ENCODE data around the gene RNF32. TPM values are rescaled to one million over a fixed set of nuclear protein-coding genes. Genes with fewer than 3 reads are reported as not detected.

The RNF32 gene
- 1 to 10 TPM in 1 of 3 donors, under 1 TPM in 1, not detected in 1; 0.71 to 1.3 TPM for polyA plus RNA-seq

- 1 to 3% (median 1%) methylated on average over 76 to 85 of the region's 85 CpGs for WGBS, 3 donors
- peak within 1 kb of the TSS; percentile 54 for H3K27ac ChIP-seq (ENCODE audit: low read depth, low read length)
Observed at GRCh38 chr7:156640257-156640948, at the start of gene RNF32. TSS of gene RNF32 (plus strand) at chr7:156640774. CDS start at chr7:156643878, 3,104 bp downstream.

DNA sequence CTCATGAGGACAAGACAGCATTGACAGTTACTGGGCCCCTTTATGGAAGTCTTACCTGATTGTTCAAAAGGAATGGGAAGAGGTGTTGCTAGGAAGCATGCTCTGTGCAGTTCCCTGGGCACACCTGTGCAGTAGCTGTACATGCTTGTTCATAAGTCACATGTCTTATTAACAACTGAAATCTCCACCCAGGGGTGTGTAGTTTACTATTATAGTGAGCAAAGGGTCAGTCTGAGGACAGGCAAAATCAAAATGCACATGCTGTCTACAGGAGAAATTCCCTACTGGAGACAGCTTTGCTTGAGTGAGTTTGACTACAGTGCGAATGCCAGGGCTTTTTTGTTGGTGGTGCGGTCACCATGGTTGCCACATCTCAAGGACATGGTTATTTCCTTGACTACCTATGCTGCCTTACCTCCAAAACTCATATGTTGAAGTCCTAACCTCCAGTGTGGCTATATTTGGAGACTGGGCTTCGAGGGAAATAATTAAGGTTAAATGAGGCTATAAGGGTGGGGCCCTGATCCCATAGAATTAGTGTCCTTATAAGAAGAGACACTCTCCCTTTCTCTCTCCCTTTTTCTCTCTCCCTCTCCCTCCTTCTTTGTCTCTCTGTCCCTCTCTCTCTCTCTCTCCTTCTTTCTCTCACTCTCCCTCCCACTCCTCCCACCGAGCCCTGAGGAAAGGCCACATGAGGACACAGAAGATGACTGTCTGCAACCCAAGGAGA, 48.3 kb upstream of the RNF32 start:
- no peak overlapping the region for H3K27ac ChIP-seq (ENCODE audit: low read depth, low read length)
- WGBS, 3 donors: 88 to 90% (median 88%) methylated on average over 4 of the region's 4 CpGs

DNA sequence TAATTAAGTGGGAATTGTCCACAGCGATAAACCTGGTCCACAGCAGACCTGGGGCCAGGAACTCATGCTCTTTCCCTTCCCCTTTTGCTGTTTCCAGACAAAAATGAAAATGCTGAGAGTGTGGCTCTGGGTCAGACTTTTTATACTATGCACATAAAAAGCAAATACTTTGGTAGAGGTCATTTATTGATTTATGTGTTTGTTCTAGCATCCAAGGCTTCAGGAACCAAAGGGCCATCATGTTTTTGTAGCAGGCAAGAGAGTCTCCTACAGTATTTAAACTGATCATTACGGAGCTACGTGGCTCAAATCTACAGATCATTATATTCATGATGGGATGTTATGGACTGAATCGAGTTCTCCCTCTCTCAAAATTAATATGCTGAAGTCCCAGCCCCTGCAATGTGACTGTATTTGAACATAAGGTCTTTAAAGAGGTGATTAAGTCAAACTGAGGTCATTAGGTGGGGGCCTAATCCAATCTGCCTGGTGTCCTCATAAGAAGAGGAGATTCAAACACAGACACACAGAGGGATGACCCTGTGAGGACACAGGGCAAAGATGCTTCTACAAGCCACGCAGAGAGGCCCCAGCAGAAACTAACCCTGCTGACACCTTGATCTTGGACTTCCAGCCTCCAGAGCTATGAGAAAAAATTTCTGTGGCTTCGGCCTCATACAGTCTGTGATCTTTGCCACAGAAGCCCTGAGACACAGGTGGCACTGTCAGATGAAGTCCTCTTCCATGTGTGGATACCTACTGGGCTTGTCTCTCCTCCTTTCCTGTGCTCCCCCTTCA, 46.1 kb upstream of the RNF32 start:
- 87 to 92% (median 87%) methylated on average over 6 of the region's 6 CpGs for WGBS, 3 donors
- no peak overlapping the region for H3K27ac ChIP-seq (ENCODE audit: low read depth, low read length)

DNA sequence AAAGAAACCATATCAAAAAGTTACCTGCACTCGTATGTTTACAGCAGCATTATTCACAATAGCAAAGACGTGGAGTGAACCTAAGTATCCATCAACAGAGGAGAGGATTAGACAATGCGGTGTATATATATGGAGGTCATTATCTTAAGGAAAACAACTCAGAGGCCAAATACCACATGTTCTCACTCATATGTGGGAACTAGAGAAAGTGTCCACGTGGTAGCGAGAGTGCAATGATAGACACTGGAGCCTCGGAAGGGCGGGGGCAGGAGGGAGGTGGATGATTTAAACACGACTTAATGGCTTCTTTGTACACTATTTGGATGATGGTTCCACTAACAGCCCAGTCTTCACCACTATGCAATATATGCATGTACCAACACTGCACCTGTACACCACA, 40.1 kb upstream of the RNF32 start:
- 84 to 90% (median 85%) methylated on average over 8 of the region's 8 CpGs for WGBS, 3 donors
- H3K27ac ChIP-seq (ENCODE audit: low read depth, low read length): no peak overlapping the region

DNA sequence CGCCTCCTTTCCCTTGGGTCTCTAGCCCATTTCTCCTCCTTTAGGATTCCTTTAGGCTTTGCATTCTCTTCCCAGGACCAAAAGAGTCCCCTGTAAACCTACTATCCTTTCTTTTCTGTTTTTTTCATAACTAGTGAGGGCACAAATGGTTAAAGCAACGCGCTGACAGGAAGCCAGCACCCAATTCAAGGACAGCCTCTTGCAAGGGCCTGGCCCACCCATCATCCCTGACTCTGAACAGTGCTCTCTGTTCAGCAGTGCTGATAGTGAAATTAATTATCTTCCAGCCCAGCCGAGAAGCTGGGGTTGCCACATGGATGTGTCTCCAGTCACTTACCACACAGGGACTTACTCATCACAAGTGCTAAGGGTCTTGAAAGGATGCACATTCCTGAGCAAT, 38.3 kb upstream of the RNF32 start:
- no peak overlapping the region for H3K27ac ChIP-seq (ENCODE audit: low read depth, low read length)
- WGBS, 3 donors: 77 to 88% (median 88%) methylated on average over 4 of the region's 4 CpGs

- WGBS, 3 donors: 68 to 78% (median 78%) methylated on average over 6 of the region's 6 CpGs
Observed at GRCh38 chr7:156603011-156603410, 37.6 kb upstream of the RNF32 start.

GRCh38 chr7:156603629-156604028, 36.9 kb upstream of the RNF32 start:
- no peak overlapping the region for H3K27ac ChIP-seq (ENCODE audit: low read depth, low read length)
- whole genome bisulfite sequencing, 3 donors: 83 to 88% (median 87%) methylated on average over 7 of the region's 7 CpGs

More at GRCh38 chr7:156603011-156603410, 37.6 kb upstream of the RNF32 start:
- no peak overlapping the region for H3K27ac ChIP-seq (ENCODE audit: low read depth, low read length)

DNA sequence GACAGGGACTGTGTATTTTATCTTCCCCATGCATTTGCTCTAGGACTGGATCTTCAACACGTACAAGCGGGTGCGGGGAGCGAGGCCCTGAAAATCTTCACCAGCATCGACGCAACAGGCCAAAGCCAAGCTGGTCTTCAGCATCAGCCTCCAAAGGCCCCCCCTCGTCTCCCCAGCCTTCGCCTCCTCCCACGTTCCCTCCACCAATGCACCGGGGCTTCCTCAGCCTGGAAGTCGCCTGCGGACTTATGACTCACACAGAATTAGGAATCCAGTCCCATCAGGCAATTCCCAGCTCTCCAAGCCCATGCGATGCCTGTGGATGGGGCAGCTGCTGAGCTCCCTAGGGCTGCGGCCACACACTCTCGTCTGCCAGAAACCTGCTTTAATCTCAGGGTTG, 36.3 kb upstream of the RNF32 start:
- no peak overlapping the region for H3K27ac ChIP-seq (ENCODE audit: low read depth, low read length)
- 78 to 87% (median 85%) methylated on average over 15 of the region's 15 CpGs for WGBS, 3 donors

- no peak overlapping the region for H3K27ac ChIP-seq (ENCODE audit: low read depth, low read length)
- WGBS, 3 donors: 88 to 94% (median 89%) methylated on average over 22 of the region's 22 CpGs
Observed at GRCh38 chr7:156604836-156605695, 35.5 kb upstream of the RNF32 start.

DNA sequence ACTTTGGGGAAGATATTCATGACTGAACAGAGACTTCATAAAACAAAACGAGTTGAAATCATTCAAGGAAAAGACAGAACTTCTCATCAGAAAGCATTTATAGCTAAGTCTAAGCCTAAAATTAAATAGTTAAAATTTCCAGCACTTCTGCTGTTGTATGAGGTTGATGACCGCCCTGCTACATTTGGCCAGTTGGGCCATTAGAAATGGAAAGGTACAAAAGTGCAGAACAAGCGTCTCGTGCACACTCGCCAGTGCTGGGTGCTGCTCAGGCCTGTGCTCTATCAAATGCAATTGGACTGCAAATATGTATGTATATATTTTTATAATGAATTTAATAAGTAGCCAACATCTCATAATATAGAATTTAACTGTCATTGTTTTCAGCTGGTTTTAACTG, 34.4 kb upstream of the RNF32 start:
- 79 to 86% (median 84%) methylated on average over 5 of the region's 5 CpGs for WGBS, 3 donors
- no peak overlapping the region for H3K27ac ChIP-seq (ENCODE audit: low read depth, low read length)

GRCh38 chr7:156606691-156607331, 33.8 kb upstream of the RNF32 start:
- H3K27ac ChIP-seq (ENCODE audit: low read depth, low read length): no peak overlapping the region
- whole genome bisulfite sequencing, 3 donors: 80 to 87% (median 85%) methylated on average over 12 to 14 of the region's 14 CpGs

GRCh38 chr7:156607332-156608172, 33.0 kb upstream of the RNF32 start:
- no peak overlapping the region for H3K27ac ChIP-seq (ENCODE audit: low read depth, low read length)
- WGBS, 3 donors: 15 to 45% (median 29%) methylated on average over 81 to 84 of the region's 84 CpGs

- H3K27ac ChIP-seq (ENCODE audit: low read depth, low read length): no peak overlapping the region
- WGBS, 3 donors: 12 to 52% (median 24%) methylated on average over 17 of the region's 17 CpGs
Observed at GRCh38 chr7:156608173-156608478, 32.4 kb upstream of the RNF32 start.

DNA sequence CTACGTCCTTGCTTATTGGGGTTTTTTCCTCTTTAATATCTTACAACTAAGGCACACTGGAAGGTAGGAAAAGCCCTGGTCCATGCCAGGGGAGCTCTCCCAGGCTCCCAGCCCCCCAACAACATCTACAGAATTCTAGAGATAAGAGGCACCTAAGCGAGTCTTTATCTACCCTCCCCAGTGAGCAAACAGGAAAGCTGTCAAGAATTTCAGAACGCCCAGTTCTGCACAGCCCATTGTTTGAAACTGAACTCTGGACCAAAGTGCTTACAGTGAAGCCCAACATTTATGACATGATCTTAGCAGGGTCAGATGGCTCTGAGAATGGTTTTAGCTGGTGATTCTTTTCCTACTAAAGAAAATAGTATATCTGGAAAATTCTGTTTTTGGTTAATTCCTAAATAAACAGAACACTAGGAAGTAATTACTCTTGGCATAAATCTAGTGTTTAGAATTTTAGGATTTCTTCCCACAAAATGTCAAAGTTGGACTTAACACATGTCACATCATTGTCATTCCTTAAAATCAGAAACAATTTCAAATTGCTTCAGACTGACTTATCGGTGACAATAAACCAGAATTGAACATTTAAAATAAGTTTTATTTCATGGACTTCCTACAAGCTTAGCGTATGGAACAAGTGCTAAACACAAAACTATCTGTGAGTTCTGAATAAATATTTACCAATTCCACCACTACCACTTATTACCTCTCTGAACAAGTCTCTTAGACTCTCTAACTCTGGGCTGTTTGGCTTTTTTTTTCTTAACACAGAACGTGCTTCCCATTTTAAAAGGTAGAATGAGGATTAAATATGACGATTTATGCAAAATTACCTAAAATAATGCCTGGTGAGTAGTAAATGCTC, 31.3 kb upstream of the RNF32 start:
- no peak overlapping the region for H3K27ac ChIP-seq (ENCODE audit: low read depth, low read length)
- WGBS, 3 donors: 54 to 69% (median 59%) methylated on average over 7 of the region's 7 CpGs

- H3K27ac ChIP-seq (ENCODE audit: low read depth, low read length): no peak overlapping the region
- 82 to 91% (median 86%) methylated on average over 11 of the region's 11 CpGs for WGBS, 3 donors
Observed at GRCh38 chr7:156610130-156610529, 30.4 kb upstream of the RNF32 start.

GRCh38 chr7:156610601-156611000, 30.0 kb upstream of the RNF32 start:
- H3K27ac ChIP-seq (ENCODE audit: low read depth, low read length): no peak overlapping the region
- WGBS, 3 donors: 78 to 86% (median 80%) methylated on average over 11 of the region's 11 CpGs
